Stomach smooth muscle (tissue), 2 donors: ENCODE measurements around the gene PLEKHJ1.

Source experiments
- H3K27ac ChIP-seq: one replicate; pipeline ENCODE4 v1.7.0; 2013; ENCODE audit warnings: mild to moderate bottlenecking, low read length, inconsistent platforms
- H3K27me3 ChIP-seq, 2 donors: one replicate each; pipeline ENCODE4 v1.7.0; 2013; ENCODE audit warnings: low read length in 2 of 2; ENCODE audit not compliant: insufficient read depth in 2 of 2, control insufficient read depth in 1 of 2
- H3K36me3 ChIP-seq, 2 donors: one replicate each; pipeline ENCODE4 v1.7.0; 2013; ENCODE audit warnings: low read length in 2 of 2; ENCODE audit not compliant: control insufficient read depth in 2 of 2, insufficient read depth in 2 of 2
- H3K4me1 ChIP-seq: one replicate; pipeline ENCODE4 v1.7.0; 2013; ENCODE audit warnings: low read length; ENCODE audit not compliant: control insufficient read depth, insufficient read depth
- H3K4me3 ChIP-seq, 2 donors: one replicate each; pipeline ENCODE4 v1.7.0; 2013; ENCODE audit warnings: low read length in 2 of 2
- H3K9ac ChIP-seq, 2 donors: one replicate each; pipeline ENCODE4 v1.7.0; 2013; ENCODE audit warnings: low read length in 2 of 2, mild to moderate bottlenecking in 1 of 2
- H3K9me3 ChIP-seq, 2 donors: one replicate each; pipeline ENCODE4 v1.7.0; 2013; ENCODE audit warnings: low read length in 2 of 2; ENCODE audit not compliant: control insufficient read depth in 2 of 2
- donor health status: healthy.
- donor health status: Pancreatic carcinoma.

Gene PLEKHJ1

GRCh38 chr19:2239771-2240770, 3.9 kb upstream of the PLEKHJ1 start:
- H3K4me3 ChIP-seq = peak overlapping the region; percentile 39 to 49
- peaks cover 46% of the 10 kb centered on the region for H3K4me1 ChIP-seq
- H3K9ac ChIP-seq = peak overlapping the region; percentile 23 to 29
- H3K27me3 ChIP-seq = no peaks in the 10 kb centered on the region
- peaks cover 20 to 21% of the 10 kb centered on the region in 2 donors for H3K36me3 ChIP-seq
- no peaks in the 10 kb centered on the region for H3K9me3 ChIP-seq
- H3K27ac ChIP-seq = no peak overlapping the region

- H3K4me1 ChIP-seq = peaks cover 54% of the 10 kb centered on the region
- H3K27ac ChIP-seq = no peak overlapping the region
- peak overlapping the region in 1 of 2 donors; percentile 23 for H3K9ac ChIP-seq
- H3K27me3 ChIP-seq = no peaks in the 10 kb centered on the region
- H3K36me3 ChIP-seq = peaks cover 11 to 15% of the 10 kb centered on the region in 2 donors
- no peaks in the 10 kb centered on the region for H3K9me3 ChIP-seq
- peak overlapping the region in 1 of 2 donors; percentile 30 for H3K4me3 ChIP-seq
Observed at GRCh38 chr19:2239173-2239572, 3.0 kb upstream of the PLEKHJ1 start.

GRCh38 chr19:2237869-2238153, 1.7 kb upstream of the PLEKHJ1 start:
- Histone ChIP-seq H3K4me1 (peaks cover 64% of the 10 kb centered on the region), H3K4me3 (peak overlapping the region; percentile 53 to 84), H3K9ac (no peak overlapping the region), H3K27ac (no peak overlapping the region), H3K36me3 (peaks cover 0 to 13% of the 10 kb centered on the region in 2 donors), H3K9me3 (no peaks in the 10 kb centered on the region), H3K27me3 (no peaks in the 10 kb centered on the region)

GRCh38 chr19:2237051-2237868, 1.1 kb upstream of the PLEKHJ1 start:
- peaks cover 0 to 10% of the 10 kb centered on the region in 2 donors for H3K36me3 ChIP-seq
- H3K4me3 ChIP-seq = peak overlapping the region; percentile 53 to 84
- H3K27ac ChIP-seq = peak overlapping the region; percentile 97
- H3K9me3 ChIP-seq = no peaks in the 10 kb centered on the region
- peak overlapping the region; percentile 90 to 94 for H3K9ac ChIP-seq
- H3K4me1 ChIP-seq = peaks cover 64% of the 10 kb centered on the region
- no peaks in the 10 kb centered on the region for H3K27me3 ChIP-seq

DNA sequence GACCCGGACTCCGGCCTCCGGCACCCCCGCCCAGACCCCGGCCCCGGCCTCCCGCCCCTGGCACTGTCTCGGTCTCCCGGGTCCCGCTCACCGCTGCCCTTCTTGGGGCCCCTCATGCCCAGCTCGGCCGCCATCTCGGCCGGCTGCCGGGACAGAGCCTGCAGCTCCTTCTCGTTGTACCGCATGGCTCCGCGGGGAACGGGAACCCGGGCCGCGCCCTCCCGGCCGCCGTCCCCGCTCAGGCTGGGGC, 140 bp downstream of the PLEKHJ1 start:
- H3K27me3 ChIP-seq = no peaks in the 10 kb centered on the region
- peaks cover 3 to 17% of the 10 kb centered on the region in 2 donors for H3K36me3 ChIP-seq
- H3K9me3 ChIP-seq = no peaks in the 10 kb centered on the region
- H3K27ac ChIP-seq = peak overlapping the region; percentile 97
- H3K4me3 ChIP-seq = peak overlapping the region; percentile 53 to 84
- H3K4me1 ChIP-seq = peaks cover 59% of the 10 kb centered on the region
- H3K9ac ChIP-seq = peak overlapping the region; percentile 66 to 94

GRCh38 chr19:2235381-2236063, 607 bp downstream of the PLEKHJ1 start:
- H3K36me3 ChIP-seq = peaks cover 3 to 17% of the 10 kb centered on the region in 2 donors
- H3K27ac ChIP-seq = peak overlapping the region; percentile 31
- peak overlapping the region; percentile 66 to 94 for H3K9ac ChIP-seq
- H3K27me3 ChIP-seq = no peaks in the 10 kb centered on the region
- no peaks in the 10 kb centered on the region for H3K9me3 ChIP-seq
- peaks cover 56% of the 10 kb centered on the region for H3K4me1 ChIP-seq
- peak overlapping the region; percentile 53 to 84 for H3K4me3 ChIP-seq

GRCh38 chr19:2234996-2235380, 1.1 kb downstream of the PLEKHJ1 start:
- H3K27ac ChIP-seq = peak overlapping the region; percentile 31
- peak overlapping the region; percentile 53 to 84 for H3K4me3 ChIP-seq
- H3K36me3 ChIP-seq = peaks cover 6 to 19% of the 10 kb centered on the region in 2 donors
- H3K9me3 ChIP-seq = no peaks in the 10 kb centered on the region
- peaks cover 51% of the 10 kb centered on the region for H3K4me1 ChIP-seq
- H3K9ac ChIP-seq = peak overlapping the region; percentile 66 to 94
- H3K27me3 ChIP-seq = no peaks in the 10 kb centered on the region

GRCh38 chr19:2233601-2234280, 2.4 kb downstream of the PLEKHJ1 start:
- Histone ChIP-seq H3K4me1 (peaks cover 44% of the 10 kb centered on the region), H3K36me3 (peaks cover 10 to 27% of the 10 kb centered on the region in 2 donors), H3K4me3 (no peak overlapping the region), H3K9me3 (no peaks in the 10 kb centered on the region), H3K27me3 (no peaks in the 10 kb centered on the region), H3K9ac (no peak overlapping the region), H3K27ac (no peak overlapping the region)

DNA sequence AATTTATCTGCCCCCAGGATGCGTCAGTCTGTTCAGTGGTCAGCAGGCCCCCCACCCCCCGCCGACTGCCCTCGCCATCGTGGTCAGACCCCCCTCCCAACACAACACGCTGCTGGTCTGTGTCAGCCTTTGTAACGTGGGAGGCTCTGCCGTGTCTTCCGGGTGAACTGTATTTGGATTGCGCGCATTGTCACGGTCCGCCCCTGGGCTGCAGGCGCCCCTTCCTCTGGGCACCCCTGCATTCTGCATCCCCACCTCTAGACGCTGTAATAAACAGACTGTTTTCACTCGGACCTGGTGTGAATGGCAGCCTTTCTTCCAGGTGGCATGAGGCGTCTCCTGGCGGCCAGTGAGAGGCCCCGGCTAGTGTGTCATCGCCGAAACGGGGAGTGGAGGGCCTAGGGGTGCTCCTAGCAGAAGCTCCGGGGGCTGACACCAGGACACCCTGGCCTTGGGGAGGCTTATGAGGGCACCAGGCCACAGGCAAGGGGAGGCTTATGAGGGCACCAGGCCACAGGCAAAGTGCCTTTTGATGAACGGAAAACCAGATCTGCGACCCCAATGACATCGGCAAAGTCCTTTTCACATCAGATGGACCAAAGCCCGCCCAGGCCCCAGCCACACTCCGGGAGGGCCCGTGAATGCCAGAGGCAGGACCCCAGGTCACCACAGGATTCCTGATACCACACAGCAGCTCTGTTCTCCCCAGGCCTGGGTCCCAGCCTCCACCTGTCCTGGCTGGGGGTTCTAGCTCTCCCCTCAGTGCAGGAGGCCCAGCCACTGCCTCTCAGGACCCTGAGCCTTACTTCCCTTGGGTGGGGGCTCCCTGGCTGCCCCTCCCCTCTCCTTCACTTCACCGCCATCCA, 3.6 kb downstream of the PLEKHJ1 start:
- Histone ChIP-seq H3K36me3 (peaks cover 10 to 32% of the 10 kb centered on the region in 2 donors), H3K27ac (no peak overlapping the region), H3K27me3 (no peaks in the 10 kb centered on the region), H3K4me3 (no peak overlapping the region), H3K9me3 (no peaks in the 10 kb centered on the region), H3K9ac (no peak overlapping the region), H3K4me1 (peaks cover 32% of the 10 kb centered on the region)
